HEK293T (cell line): Measurements from ENCODE around the gene LCNL1.

Experiments used
- CTCF ChIA-PET: fragments of 350-600 bp; formaldehyde crosslinking; extraction: SDS; loops from one replicate; lab custom pipeline; 2021; ENCODE audit warnings: antibody characterized with exemption, inconsistent platforms; lab: Yijun Ruan, JAX
- POLR2A ChIA-PET: fragments of 350-600 bp; formaldehyde crosslinking; extraction: SDS; loops from one replicate; lab custom pipeline; 2020; ENCODE audit warnings: antibody characterized with exemption, inconsistent platforms; lab: Yijun Ruan, JAX
- DNase-seq: peaks from one replicate; pipeline ENCODE4 v3.0.0; 2012; ENCODE audit warnings: mixed read lengths; ENCODE audit errors: extremely low spot score
- ARNT ChIP-seq: fragments of 450-650 bp; IDR thresholded peaks from 2 replicates; pipeline ENCODE4 v1.6.1; 2017; ENCODE audit warnings: mild to moderate bottlenecking
- BHLHE40 ChIP-seq: fragments of 450-650 bp; IDR thresholded peaks from 2 replicates; pipeline ENCODE4 v1.6.1; 2016; ENCODE audit warnings: mild to moderate bottlenecking, moderate library complexity, borderline replicate concordance
- CTBP1 ChIP-seq: fragments of 450-650 bp; IDR thresholded peaks from 2 replicates; pipeline ENCODE4 v1.6.1; 2016; ENCODE audit warnings: borderline replicate concordance
- ELF4 ChIP-seq: fragments of 450-650 bp; IDR thresholded peaks from 2 replicates; pipeline ENCODE4 v1.6.1; 2017; ENCODE audit warnings: antibody characterized with exemption
- FOXA1 ChIP-seq: fragments of 450-650 bp; IDR thresholded peaks from 2 replicates; pipeline ENCODE4 v1.6.1; 2016; ENCODE audit warnings: mild to moderate bottlenecking
- FOXK2 ChIP-seq: fragments of 450-650 bp; IDR thresholded peaks from 2 replicates; pipeline ENCODE4 v1.6.1; 2016; ENCODE audit warnings: mild to moderate bottlenecking
- FOXM1 ChIP-seq: fragments of 450-650 bp; IDR thresholded peaks from 2 replicates; pipeline ENCODE4 v1.6.1; 2017; ENCODE audit warnings: mild to moderate bottlenecking, borderline replicate concordance
- HDGF ChIP-seq: fragments of 450-650 bp; IDR thresholded peaks from 2 replicates; pipeline ENCODE4 v1.6.1; 2017; ENCODE audit warnings: antibody characterized with exemption, borderline replicate concordance
- L3MBTL2 ChIP-seq: fragments of 450-650 bp; conservative IDR thresholded peaks from 2 replicates; pipeline ENCODE4 v1.6.1; 2016; ENCODE audit warnings: mild to moderate bottlenecking
- LEF1 ChIP-seq: fragments of 450-650 bp; IDR thresholded peaks from 2 replicates; pipeline ENCODE4 v1.6.1; 2017; ENCODE audit warnings: mild to moderate bottlenecking, borderline replicate concordance
- NFRKB ChIP-seq: fragments of 450-650 bp; IDR thresholded peaks from 2 replicates; pipeline ENCODE4 v1.6.1; 2016; ENCODE audit warnings: mild to moderate bottlenecking, moderate library complexity
- SP1 ChIP-seq: fragments of 450-650 bp; IDR thresholded peaks from 2 replicates; pipeline ENCODE4 v1.6.1; 2017
- SUZ12 ChIP-seq: fragments of 450-650 bp; IDR thresholded peaks from 2 replicates; pipeline ENCODE4 v1.6.1; 2016; ENCODE audit warnings: mild to moderate bottlenecking
- TARDBP ChIP-seq: fragments of 450-650 bp; IDR thresholded peaks from 2 replicates; pipeline ENCODE4 v1.6.1; 2016
- ZNF384 ChIP-seq: fragments of 450-650 bp; IDR thresholded peaks from 2 replicates; pipeline ENCODE4 v1.6.1; 2016
- TF ChIP-seq, protein P1 (sequence below): fragments of 450-650 bp; IDR thresholded peaks from 2 replicates; pipeline ENCODE4 v1.6.1; 2016

Gene LCNL1

GRCh38 chr9:136977649-136978072 lies 5.1 kb upstream of the LCNL1 start:
- TF ChIP-seq HDGF = no peak
- TF ChIP-seq NFRKB = no peak
- no peak for TF ChIP-seq FOXK2
- no peak for TF ChIP-seq LEF1
- ChIA-PET POLR2A (interaction anchor here (1.0 to 1.7 kb wide), 2 partner anchors 14 kb away, joined by 5 to 6 read pairs; partner anchors contain the start of gene PAXX), CTCF (no interaction called here)
- no peak for DNase-seq

DNA sequence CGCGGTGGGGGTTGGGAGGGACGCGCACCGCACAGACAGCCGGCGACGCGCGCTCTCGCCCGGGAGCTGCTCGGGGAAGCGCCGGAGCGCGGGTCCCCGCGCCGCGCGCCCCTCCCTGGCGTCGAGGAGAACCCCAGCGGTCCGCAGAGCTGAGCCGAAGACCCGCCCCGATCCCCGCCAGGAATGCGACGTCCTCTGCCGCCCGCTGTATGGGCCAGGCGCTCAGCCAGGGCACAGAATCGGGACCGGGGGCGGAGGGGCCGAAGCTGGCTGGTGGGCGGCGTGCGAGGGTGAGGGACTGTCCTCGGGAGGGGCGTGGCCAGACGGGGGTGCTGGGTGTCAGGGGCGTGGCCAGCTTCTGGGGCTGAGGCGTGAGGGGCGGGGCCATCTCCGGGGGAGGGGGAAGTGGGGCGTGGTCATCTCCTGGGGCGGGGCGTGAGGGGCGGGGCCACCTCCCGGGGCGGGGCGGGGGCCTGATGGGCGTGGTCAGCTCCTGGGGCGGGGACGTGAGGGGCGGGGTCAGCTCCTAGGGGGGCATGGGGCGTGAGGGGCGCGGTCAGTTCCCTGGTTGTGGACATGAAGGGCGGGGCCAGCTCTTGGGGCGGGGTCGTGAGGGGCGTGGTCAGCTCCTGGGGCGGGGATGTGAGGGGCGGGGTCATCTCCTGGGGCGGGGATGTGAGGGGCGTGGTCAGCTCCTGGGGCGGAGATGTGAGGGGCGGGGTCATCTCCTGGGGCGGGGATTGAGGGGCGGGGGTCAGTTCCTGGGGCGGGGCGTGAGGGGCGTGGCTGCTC lies 4.5 kb upstream of the LCNL1 start:
- POLR2A ChIA-PET = interaction anchor here (0.6 to 1.0 kb wide), 2 partner anchors 14 to 28 kb away, joined by 3 to 5 read pairs; partner anchors contain the start of gene PAXX
- CTCF ChIA-PET = interaction anchor here (1.1 kb wide), 1 partner anchor 30 kb away, joined by 3 read pairs; no protein-coding TSS in a partner anchor
- peak; percentile 96 for DNase-seq
- TF ChIP-seq FOXM1 = no peak
- no peak for TF ChIP-seq ARNT
- no peak for TF ChIP-seq SUZ12
- no peak for TF ChIP-seq ZNF384
- no peak for TF ChIP-seq TARDBP
- no peak for TF ChIP-seq L3MBTL2
- TF ChIP-seq ELF4 = no peak
- TF ChIP-seq NFRKB = no peak
- no peak for TF ChIP-seq FOXK2
- no peak for TF ChIP-seq SP1
- TF ChIP-seq LEF1 = no peak
- TF ChIP-seq HDGF = no peak
- no peak for TF ChIP-seq BHLHE40
- TF ChIP-seq, protein P1, sequence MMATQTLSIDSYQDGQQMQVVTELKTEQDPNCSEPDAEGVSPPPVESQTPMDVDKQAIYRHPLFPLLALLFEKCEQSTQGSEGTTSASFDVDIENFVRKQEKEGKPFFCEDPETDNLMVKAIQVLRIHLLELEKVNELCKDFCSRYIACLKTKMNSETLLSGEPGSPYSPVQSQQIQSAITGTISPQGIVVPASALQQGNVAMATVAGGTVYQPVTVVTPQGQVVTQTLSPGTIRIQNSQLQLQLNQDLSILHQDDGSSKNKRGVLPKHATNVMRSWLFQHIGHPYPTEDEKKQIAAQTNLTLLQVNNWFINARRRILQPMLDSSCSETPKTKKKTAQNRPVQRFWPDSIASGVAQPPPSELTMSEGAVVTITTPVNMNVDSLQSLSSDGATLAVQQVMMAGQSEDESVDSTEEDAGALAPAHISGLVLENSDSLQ = no peak
- no peak for TF ChIP-seq FOXA1
- TF ChIP-seq CTBP1 = no peak

DNA sequence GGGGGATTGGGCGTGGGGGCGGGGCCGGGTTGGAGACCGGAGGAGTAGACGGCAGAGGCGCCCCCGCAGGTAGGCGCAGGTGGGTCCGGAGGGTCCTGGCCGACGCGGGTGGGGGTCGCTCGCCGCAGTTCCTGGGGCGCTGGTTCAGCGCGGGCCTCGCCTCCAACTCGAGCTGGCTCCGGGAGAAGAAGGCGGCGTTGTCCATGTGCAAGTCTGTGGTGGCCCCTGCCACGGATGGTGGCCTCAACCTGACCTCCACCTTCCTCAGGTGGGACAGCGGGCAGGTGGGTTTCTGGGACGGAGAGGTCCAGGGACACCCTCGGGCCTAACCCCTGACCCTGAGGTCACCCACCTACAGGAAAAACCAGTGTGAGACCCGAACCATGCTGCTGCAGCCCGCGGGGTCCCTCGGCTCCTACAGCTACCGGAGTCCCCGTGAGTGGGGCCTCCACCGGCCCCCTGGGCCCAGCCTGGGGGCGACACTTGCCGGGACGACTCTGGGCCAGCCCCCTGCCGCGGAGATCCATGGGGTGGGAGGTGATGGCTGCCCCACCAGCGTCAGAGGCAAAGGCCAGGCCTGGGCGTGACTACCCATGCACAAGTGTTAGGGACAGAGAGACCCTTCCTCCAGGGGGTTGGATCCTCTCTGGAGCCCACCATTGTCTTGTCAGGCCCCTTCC lies 3.8 kb upstream of the LCNL1 start:
- CTCF ChIA-PET = interaction anchor here (1.1 kb wide), 1 partner anchor 31 kb away, joined by 3 read pairs; no protein-coding TSS in a partner anchor
- POLR2A ChIA-PET = interaction anchor here (0.6 to 1.0 kb wide), 2 partner anchors 13 to 28 kb away, joined by 3 to 5 read pairs; partner anchors contain the start of gene PAXX
- no peak for TF ChIP-seq ELF4
- TF ChIP-seq SP1 = no peak
- TF ChIP-seq ZNF384 = no peak
- no peak for TF ChIP-seq LEF1
- no peak for TF ChIP-seq ARNT
- no peak for TF ChIP-seq FOXM1
- TF ChIP-seq TARDBP = no peak
- no peak for TF ChIP-seq FOXK2
- no peak for TF ChIP-seq SUZ12
- TF ChIP-seq, protein P1 = no peak
- TF ChIP-seq NFRKB = no peak
- TF ChIP-seq CTBP1 = no peak
- DNase-seq = no peak

GRCh38 chr9:136979769-136980587 lies 2.8 kb upstream of the LCNL1 start:
- ChIA-PET POLR2A (no interaction called here), CTCF (no interaction called here)
- no peak for TF ChIP-seq FOXM1
- TF ChIP-seq FOXK2 = no peak
- TF ChIP-seq ARNT = no peak
- no peak for TF ChIP-seq SUZ12
- no peak for TF ChIP-seq CTBP1
- TF ChIP-seq LEF1 = no peak
- no peak for TF ChIP-seq TARDBP
- TF ChIP-seq BHLHE40 = no peak
- TF ChIP-seq SP1 = no peak
- no peak for DNase-seq

DNA sequence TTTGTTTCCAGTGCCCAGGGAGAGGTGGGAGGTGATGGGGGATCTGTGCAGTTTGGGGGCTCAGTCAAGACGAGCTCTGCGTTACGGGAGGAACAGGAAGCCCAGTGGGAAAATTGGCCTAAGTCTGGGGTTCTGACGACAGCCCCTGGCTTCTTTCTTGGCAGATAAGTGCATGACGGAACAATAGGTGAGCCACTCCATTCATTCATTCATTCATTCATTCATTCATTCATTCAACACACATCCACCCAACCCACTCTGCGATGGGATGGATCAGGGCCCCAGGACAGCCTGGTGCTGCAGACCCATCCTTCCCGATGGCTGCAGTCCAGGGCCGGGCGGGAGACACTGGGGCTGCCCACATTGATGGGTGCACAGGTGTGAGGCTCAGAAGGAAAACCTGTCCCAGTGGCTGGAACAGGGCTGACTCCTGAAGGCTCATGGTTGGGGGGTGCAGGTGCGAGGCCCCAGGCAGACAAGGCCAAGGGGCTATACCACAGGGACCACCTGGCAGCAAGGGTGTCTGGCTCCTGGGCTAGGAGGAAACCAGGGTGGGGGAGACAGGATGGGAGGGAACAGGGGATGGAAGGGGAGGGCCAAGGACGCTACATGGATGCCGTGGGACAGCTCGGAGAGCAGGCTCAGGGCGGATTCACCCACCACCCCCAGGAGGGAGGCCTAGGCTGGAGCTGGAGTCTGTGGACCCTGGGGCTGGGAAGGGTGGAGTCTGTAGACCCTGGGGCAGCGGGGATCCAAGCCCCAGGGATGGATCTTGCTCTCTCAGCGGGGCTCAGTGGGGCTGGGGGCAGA lies 1.9 kb upstream of the LCNL1 start:
- CTCF ChIA-PET = interaction anchor here (0.6 kb wide), 1 partner anchor 280 kb away, joined by 3 read pairs; no protein-coding TSS in a partner anchor
- POLR2A ChIA-PET = interaction anchor here (1.7 kb wide), 1 partner anchor 11 kb away, joined by 12 read pairs; no protein-coding TSS in a partner anchor
- no peak for DNase-seq
- TF ChIP-seq FOXA1 (no peak), ARNT (no peak), BHLHE40 (no peak)
- TF ChIP-seq, protein P1 = no peak
